Endothelial cell of umbilical vein (primary cell): ENCODE data around the gene FANCI. TPM values are rescaled to one million over a fixed set of nuclear protein-coding genes. Genes with fewer than 3 reads are reported as not detected.

Experiments used
- BruUV-seq: library from RNA; stranded (reverse); fragments of 400-500 nt; replicated peaks from 2 replicates; lab custom pipeline; 2021; lab: Mats Ljungman, UMichigan
- CTCF ChIA-PET: fragments of 300-600, 350-600 bp; sonication (Branson Sonifier 250); formaldehyde crosslinking; loops from one replicate; lab custom pipeline; 2021; ENCODE audit warnings: antibody characterized with exemption, inconsistent platforms; lab: Charles Lee
- POLR2A ChIA-PET: fragments of 300-600, 350-600 bp; sonication (Branson Sonifier 250); formaldehyde crosslinking; loops from one replicate; lab custom pipeline; 2021; ENCODE audit warnings: antibody characterized with exemption, inconsistent platforms; lab: Charles Lee
- DNase-seq: peaks from one replicate; pipeline ENCODE4 v3.0.0-alpha.2; 2011; ENCODE audit warnings: low read depth, low spot score
- FAIRE-seq: peaks from 2 replicates; lab custom pipeline; 2011; peaks lifted over from hg19 to GRCh38; lab: Jason Lieb, UNC
- H2AFZ ChIP-seq: 2 replicates; pipeline ENCODE4 v1.6.0; 2012; ENCODE audit warnings: low read depth, low read length, control low read depth, inconsistent platforms
- H3K27ac ChIP-seq: 2 replicates; pipeline ENCODE4 v1.5.1; 2011; ENCODE audit warnings: low read depth, mild to moderate bottlenecking, control low read depth, low read length, moderate library complexity; ENCODE audit not compliant: insufficient read depth
- H3K27me3 ChIP-seq, 2 experiments: 2 replicates each; pipeline versions ENCODE4 v1.6.0 to v1.6.1; 2011; ENCODE audit warnings: low read length in 2 of 2, mixed read lengths in 1 of 2; ENCODE audit not compliant: control insufficient read depth in 2 of 2, insufficient read depth in 2 of 2
- H3K36me3 ChIP-seq, 2 experiments: 2 replicates in 1 of 2; 3 replicates in 1 of 2; pipeline ENCODE4 v1.5.1; 2011; ENCODE audit warnings: low read length in 2 of 2, mild to moderate bottlenecking in 1 of 2, moderate library complexity in 1 of 2; ENCODE audit not compliant: control insufficient read depth in 2 of 2, insufficient read depth in 2 of 2; ENCODE audit errors: extremely low read depth in 1 of 2
- H3K4me1 ChIP-seq: 3 replicates; pipeline ENCODE4 v1.5.1; 2011; ENCODE audit warnings: mild to moderate bottlenecking, low read length; ENCODE audit not compliant: control insufficient read depth, insufficient read depth; ENCODE audit errors: extremely low read depth
- H3K4me2 ChIP-seq: 2 replicates; pipeline ENCODE4 v1.6.1; 2011; ENCODE audit warnings: low read length, control low read depth, mixed read lengths; ENCODE audit not compliant: insufficient read depth
- H3K4me3 ChIP-seq, 3 experiments: fragments of 200-600 bp in 1 of 3; sonication (generic), shearing (Covaris generic) in 1 of 3; replicated peaks in 1 of 3; 2 replicates each; pipeline ENCODE4 v1.5.1; 2011 to 2016; ENCODE audit warnings: control low read depth in 3 of 3, low read length in 3 of 3, mild to moderate bottlenecking in 2 of 3, inconsistent platforms in 1 of 3, low read depth in 1 of 3, moderate library complexity in 1 of 3; ENCODE audit not compliant: insufficient read depth in 1 of 3
- H3K79me2 ChIP-seq: 2 replicates; pipeline ENCODE4 v1.6.0; 2012; ENCODE audit warnings: low read length, inconsistent platforms; ENCODE audit not compliant: control insufficient read depth, insufficient read depth
- H3K9ac ChIP-seq: replicated peaks from 2 replicates; pipeline ENCODE3; 2011; ENCODE audit warnings: low read length, control low read depth; ENCODE audit not compliant: insufficient read depth; ENCODE audit errors: extremely low read depth
- H3K9me1 ChIP-seq: replicated peaks from 3 replicates; pipeline ENCODE4 v1.6.0; 2011; ENCODE audit warnings: mild to moderate bottlenecking, low read length; ENCODE audit not compliant: control insufficient read depth, insufficient read depth; ENCODE audit errors: extremely low read depth
- H3K9me3 ChIP-seq: replicated peaks from 2 replicates; pipeline ENCODE4 v1.5.1; 2012; ENCODE audit warnings: low read length, inconsistent platforms; ENCODE audit not compliant: control insufficient read depth, insufficient read depth
- H4K20me1 ChIP-seq: replicated peaks from 2 replicates; pipeline ENCODE3; 2011; ENCODE audit warnings: mild to moderate bottlenecking, low read length; ENCODE audit not compliant: control insufficient read depth, insufficient read depth; ENCODE audit errors: extremely low read depth
- CTCF ChIP-seq, 2 donors: IDR thresholded peaks; 1 replicate in 1 of 2; 2 replicates in 1 of 2; pipeline ENCODE4 v1.5.1; 2011; ENCODE audit warnings: low read length in 2 of 2, mild to moderate bottlenecking in 2 of 2, moderate library complexity in 2 of 2, control low read depth in 1 of 2, inconsistent platforms in 1 of 2, low read depth in 1 of 2; ENCODE audit not compliant: insufficient read depth in 1 of 2; ENCODE audit errors: extremely low read depth in 1 of 2
- EZH2 ChIP-seq: IDR thresholded peaks from 2 replicates; pipeline ENCODE4 v1.6.1; 2012; ENCODE audit warnings: borderline replicate concordance, low read depth, mild to moderate bottlenecking, moderate library complexity, low read length, inconsistent platforms; ENCODE audit not compliant: severe bottlenecking
- FOS ChIP-seq: IDR thresholded peaks from 2 replicates; pipeline ENCODE4 v1.6.1; 2011; ENCODE audit warnings: mild to moderate bottlenecking, low read length, moderate library complexity, borderline replicate concordance; ENCODE audit not compliant: insufficient read depth
- GATA2 ChIP-seq: IDR thresholded peaks from 2 replicates; pipeline ENCODE4 v1.7.0; 2011; ENCODE audit warnings: low read depth, mild to moderate bottlenecking, moderate library complexity, mixed read lengths, low read length; ENCODE audit not compliant: insufficient read length, insufficient read depth
- JUN ChIP-seq: IDR thresholded peaks from 2 replicates; pipeline ENCODE4 v1.6.1; 2011; ENCODE audit warnings: borderline replicate concordance, low read depth; ENCODE audit not compliant: insufficient read length, insufficient read depth
- MAX ChIP-seq: IDR thresholded peaks from 2 replicates; pipeline ENCODE4 v1.6.1; 2011; ENCODE audit not compliant: insufficient read depth, insufficient read length
- MYC ChIP-seq: IDR thresholded peaks from one replicate; pipeline ENCODE4 v1.6.1; 2011; ENCODE audit warnings: mild to moderate bottlenecking, low read depth, low read length
- POLR2A ChIP-seq: IDR thresholded peaks from 2 replicates; pipeline ENCODE4 v1.6.1; 2012; ENCODE audit warnings: low read depth, mild to moderate bottlenecking, control low read depth, low read length
- POLR2AphosphoS5 ChIP-seq: IDR thresholded peaks from 2 replicates; pipeline ENCODE4 v1.6.1; 2012; ENCODE audit warnings: low read depth, mild to moderate bottlenecking, control low read depth, low read length, moderate library complexity; ENCODE audit not compliant: insufficient read depth
- dilution Hi-C: fragments of 300-500 bp; cut with MboI; formaldehyde crosslinking; loops from one replicate; pipeline ENCODE4 v1.15.0; 2019; ENCODE audit warnings: low sequenced_read_pairs; ENCODE audit not compliant: extremely low pct_ligation_motif_present
- intact Hi-C: fragments of 100-400 bp; cut with micrococcal nuclease; formaldehyde crosslinking; loops from one replicate; pipeline ENCODE4 v1.10.0; 2022
- polyA plus RNA-seq, 4 experiments: library from polyadenylated mRNA; depleted of rRNA in 3 of 4; stranded (reverse) in 3 of 4; unstranded in 1 of 4; fragments of >200 nt; gene quantifications; 2 replicates each; pipeline versions ENCODE4 v1.2.1 to v1.2.3, GENCODE V29; 2011 to 2012; ENCODE audit warnings: missing spikeins in 1 of 4
- total RNA-seq: library from RNA; stranded (reverse); gene quantifications from 2 replicates; pipeline ENCODE4 v1.2.3, GENCODE V29; 2021

The FANCI gene
- total and polyA plus RNA-seq, 2 donors (not counting 3 experiments of a cell fraction or from before 2014, with no cell fraction given), result 10.8 to 74.7 TPM

DNA sequence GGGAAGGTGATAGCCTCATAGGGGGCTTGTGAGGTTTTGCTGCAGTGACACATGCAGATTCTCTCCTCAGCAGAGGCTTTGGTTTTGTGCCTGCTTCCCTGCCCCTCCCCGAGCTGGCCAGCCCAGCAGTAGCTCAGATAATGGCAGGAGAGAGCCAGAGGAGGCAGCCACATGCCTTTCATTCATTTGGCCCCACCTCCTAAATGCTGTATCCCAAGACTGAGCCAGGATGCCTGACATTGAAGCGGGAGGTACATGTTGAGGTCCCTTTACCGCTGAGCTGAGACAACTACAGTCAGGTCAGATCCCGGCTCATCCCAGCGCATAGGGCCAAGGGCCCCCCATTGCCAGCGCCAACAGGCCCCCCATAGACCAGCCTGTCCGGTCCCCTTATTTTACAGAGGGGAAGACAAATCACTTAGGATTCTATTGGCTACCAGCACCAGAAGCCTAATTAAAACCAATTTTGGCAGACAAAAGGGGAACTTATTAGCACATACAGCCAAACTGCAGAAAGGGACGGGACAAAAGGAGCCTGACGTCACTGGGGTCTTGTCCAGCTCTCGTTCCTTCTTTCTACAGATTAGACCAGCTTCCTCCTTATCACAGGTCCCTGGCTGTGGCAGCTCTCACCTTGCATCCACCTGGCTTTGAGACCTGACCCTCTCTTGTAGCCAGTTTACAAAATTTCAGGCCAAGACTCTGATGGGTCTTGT lies 102.9 kb downstream of the FANCI start:
- dilution Hi-C loops (no loop called here), intact Hi-C loops (no loop called here)
- H3K9me3 ChIP-seq, result no peaks in the 10 kb centered on the region
- BruUV-seq, result no TSS peak
- no peaks in the 10 kb centered on the region for H3K9me1 ChIP-seq
- H3K9ac ChIP-seq, result no peak overlapping the region
- no peak for TF ChIP-seq GATA2
- no peak for TF ChIP-seq FOS
- no peak for TF ChIP-seq EZH2
- TF ChIP-seq MAX, result no peak
- no peak for TF ChIP-seq CTCF (IDR thresholded peaks at IDR 0.05; ENCODE audit: extremely low read depth in 1 of 2, insufficient read depth in 1 of 2, low read depth in 1 of 2, low read length in 2 of 2)
- TF ChIP-seq POLR2AphosphoS5, result no peak
- no peak for TF ChIP-seq POLR2A
- TF ChIP-seq MYC, result no peak
- TF ChIP-seq JUN, result no peak
- H3K27ac ChIP-seq, result no peak overlapping the region
- peaks cover 6 to 7% of the 10 kb centered on the region in 2 experiments for H3K27me3 ChIP-seq
- no peak overlapping the region for H3K4me2 ChIP-seq
- FAIRE-seq (no peak), DNase-seq (no peak)
- POLR2A ChIA-PET, result no interaction called here
- no peak overlapping the region for H3K4me3 ChIP-seq
- no peaks in the 10 kb centered on the region for H3K4me1 ChIP-seq
- no peaks in the 10 kb centered on the region for H3K36me3 ChIP-seq
- H3K79me2 ChIP-seq, result no peaks in the 10 kb centered on the region
- H4K20me1 ChIP-seq, result no peaks in the 10 kb centered on the region
- CTCF ChIA-PET, result interaction anchor here (0.7 to 8.0 kb wide), 3 partner anchors 10 to 84 kb away, joined by 3 to 62 read pairs (median 3); no protein-coding TSS in a partner anchor
- no peak overlapping the region for H2AFZ ChIP-seq
